NCI-H2196 (cell line): Measurements from ENCODE around the gene NINL.

Experiments
- DNase-seq: peaks from one replicate; lab custom pipeline; 2025; ENCODE audit not compliant: unreplicated experiment; lab: John Stamatoyannopoulos, UW

Gene NINL

DNA sequence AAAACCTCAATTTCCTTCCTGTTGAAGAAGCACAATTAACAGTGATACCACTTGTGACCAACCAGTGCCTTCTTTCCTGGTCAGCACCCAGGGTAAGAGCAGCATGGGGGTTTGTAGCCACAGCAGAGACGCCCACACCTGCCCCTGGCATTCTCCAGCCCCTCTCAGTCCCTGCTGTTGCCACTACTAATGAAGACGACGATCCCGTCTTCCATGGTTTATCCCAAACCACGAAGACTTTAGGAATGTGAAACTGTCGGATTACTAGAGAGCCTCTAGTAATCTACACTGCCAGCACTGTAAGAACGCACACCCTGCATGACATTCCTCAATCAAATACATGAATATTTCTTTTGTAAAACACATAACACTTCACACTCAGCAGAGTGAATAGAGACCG lies 117.9 kb downstream of the NINL start:
- no peak for DNase-seq

DNA sequence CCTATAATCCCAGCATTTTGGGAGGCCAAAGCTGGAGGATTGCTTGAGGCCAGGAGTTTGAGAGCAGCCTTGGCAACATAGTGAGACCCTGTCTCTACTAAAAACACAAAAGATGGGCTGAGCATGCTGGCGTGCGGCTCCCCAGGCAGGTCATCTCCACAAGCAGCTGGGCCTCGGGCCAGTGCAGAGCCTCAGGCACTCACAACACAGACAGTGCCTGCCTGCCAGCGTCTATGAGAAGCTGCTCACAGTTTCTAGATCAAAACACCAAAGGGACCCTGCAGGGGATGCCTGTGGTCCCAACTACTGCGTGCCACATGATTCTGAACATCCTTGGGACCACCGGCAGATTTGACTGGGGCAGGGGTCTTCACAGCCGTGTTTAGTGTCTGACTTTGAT lies 118.5 kb downstream of the NINL start:
- DNase-seq = no peak

DNA sequence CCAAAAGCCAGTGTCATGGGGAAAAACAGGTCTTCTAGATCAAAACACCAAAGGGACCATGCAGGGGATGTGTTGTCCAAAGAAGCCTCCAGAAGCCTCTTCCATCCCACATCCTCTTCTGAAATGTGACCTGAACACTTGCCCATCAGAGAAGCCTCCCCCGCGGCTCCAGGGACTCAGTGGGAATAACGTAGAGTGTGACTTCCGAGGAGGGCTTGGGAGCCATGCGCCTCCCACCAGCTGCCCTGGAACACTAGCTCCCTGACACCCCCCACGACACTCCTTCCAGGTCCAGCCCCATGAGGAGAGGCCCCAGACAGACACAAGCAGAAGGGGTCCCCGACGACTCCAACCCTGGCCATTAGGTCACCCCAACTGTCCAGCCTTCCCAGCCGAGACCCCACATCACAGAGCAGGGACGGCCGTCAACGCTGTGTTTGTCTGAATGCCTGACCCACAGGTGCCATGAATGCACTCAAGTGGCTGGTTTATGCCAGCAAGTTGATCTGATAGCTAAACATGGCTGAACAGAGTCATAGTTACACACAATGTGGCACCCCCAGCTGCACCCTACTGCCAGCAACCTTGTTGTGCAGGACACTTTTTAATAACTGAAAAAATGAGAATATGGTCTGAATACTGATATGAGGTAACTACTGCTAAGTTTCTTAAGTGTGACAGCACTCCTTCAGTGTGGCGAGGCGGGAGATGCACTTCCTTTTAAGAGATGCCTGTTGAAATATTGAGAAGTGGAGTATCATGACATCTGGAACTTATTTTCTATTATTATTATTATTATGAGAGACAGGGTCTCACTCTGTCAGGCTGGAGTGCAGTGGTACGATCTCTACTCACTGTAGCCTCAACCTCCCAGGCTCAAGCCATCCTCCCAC lies 119.8 kb downstream of the NINL start:
- DNase-seq = no peak

DNA sequence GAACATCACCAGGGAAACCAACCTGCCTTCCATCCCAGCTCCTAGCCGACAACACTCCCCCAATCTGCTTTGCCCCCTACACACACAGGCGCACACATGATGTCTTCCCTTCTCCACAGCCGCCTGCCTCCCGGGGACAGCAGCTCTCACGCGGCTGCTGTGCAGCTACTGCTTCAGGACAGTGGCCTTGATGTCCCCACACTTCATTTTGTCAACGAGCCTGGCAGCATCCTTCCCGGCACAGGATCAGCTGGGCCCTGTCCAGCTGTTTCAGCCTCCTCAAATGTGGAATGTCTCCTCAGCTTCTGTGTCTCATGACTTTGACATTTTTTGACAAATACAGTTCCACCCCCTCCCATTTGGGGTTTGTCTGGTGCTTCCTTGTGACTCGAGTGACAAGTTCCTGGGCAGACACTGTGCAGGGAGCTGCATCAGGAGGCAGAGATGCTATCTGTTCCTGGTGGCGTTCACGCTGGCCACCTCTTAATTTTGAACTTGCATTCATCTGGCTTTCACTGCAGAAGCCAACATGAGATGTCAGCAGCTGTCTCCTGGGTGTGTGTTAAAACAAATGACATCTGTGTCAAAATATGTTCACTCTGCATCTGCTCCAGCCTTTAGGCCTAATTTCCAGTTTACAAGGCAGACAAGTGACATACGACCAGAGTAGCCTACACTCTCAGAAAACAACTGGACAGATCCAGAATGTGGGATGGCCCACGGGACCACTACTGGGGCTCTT lies 120.7 kb downstream of the NINL start:
- no peak for DNase-seq

DNA sequence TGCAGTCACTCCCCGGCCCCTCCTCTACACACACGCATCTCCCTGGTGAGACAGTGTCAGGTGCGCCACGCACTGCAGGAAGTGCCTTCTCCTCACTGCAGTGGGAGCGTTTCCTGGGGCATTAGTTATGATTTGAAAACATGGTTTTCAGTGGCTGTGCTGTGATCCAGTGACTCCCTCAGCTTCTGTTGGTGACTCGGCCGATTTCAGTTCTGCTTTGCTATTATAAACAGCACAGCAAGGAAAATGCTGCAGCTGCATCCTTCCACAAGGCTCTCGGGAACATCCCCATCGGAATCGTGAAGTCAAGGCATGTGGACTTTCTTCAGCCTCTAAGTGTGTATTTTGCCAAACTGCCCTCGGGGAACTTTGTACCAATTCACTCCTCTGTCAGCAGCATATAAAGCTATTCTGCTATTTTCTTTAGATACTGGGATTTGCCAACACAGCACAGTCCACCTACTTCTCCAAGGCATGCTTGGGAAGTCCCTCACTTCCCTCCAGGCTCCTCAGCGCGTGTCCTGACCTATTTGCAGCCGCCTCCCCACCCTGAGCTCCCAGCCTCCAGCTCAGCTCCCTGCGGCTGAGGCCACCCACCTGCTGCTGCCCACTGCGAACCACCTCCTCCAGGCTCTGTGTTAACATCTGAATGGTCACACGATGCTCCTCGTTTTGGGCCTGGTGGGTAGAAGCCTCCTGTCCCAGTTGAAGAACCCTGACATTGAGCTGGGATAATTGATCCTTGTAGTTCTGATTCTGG lies 123.4 kb downstream of the NINL start:
- DNase-seq = no peak

DNA sequence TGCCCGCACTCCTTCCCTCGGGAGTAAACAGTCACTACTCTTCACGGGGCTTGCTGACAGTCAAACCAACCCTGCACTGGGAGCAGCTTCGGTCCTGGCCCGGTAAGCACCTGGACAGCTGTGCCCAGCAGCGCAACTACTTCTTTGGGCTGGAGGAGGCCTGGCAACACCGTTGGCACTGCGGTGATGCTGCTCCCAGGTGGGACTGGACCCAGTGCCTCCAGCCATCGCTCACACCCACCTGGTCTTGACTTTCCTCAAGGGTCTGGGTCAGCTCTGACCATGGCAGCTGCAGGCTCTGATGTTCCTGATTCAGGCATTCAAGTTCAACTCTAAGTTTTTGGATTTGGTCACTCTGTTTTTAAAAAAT lies 124.1 kb downstream of the NINL start:
- DNase-seq = no peak

DNA sequence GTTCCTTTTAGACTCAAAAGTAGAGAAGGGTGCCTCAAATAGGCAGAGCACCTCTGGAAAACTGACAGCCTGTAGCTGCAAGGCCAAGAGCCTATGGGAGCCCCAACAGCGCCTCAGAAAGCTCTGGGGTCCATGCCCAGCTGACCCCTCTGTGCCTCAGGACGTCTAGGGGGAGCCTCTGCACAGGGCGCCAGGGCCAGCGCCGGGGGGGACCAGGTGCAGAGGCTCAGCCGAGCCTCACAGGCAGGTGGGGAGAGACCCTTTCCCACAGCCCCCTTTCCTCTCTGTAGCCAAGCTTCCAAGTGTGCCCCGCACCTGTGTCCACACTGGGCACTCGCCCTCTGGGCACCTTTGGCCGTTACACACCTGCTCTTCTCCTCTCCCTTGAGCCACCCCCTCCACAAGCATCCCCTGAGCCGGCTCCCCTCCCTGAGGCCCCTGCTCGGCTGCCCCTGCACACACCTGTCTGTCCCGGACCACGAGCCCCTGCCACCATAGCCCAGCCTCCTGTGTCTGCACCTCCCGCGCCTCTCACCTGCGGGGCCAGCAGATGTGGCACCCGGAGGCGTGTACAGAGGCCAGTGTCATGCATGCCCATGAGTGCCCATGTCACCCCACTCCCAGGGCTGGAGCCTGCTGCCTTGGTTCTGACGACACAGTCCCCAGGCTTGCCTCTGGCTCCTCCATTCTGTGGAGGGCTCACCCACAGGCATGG lies 124.6 kb downstream of the NINL start:
- no peak for DNase-seq

DNA sequence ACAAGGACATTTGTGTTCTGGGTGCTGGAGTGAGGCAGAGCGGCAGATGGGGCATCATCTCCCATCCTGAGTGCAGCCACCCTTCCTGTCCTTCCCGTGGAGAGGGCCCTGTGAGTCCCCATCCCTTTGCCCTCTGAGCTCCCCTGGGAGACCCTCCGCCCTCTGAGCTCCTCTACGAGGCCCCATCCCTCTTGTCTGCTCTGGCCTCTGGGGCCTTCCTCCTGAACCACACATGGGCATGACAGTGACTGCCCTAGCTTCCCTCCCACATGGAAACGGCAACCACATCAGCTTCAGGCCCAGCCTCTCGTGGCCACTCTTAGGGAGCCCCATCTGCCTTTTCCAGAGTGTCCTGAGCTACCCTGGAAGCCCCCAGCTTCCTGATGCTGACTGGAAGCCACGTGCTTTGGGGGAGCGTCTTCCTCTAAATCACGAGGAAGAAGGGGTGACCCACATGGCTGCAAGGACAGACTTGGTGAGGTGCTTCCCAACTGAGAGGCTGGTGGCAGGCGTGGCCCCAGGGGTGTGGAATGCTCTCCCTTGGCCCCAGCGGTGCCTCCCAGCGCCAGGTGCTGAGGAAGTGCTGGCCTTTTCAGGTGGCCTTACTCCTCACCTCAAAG lies 125.3 kb downstream of the NINL start:
- no peak for DNase-seq

DNA sequence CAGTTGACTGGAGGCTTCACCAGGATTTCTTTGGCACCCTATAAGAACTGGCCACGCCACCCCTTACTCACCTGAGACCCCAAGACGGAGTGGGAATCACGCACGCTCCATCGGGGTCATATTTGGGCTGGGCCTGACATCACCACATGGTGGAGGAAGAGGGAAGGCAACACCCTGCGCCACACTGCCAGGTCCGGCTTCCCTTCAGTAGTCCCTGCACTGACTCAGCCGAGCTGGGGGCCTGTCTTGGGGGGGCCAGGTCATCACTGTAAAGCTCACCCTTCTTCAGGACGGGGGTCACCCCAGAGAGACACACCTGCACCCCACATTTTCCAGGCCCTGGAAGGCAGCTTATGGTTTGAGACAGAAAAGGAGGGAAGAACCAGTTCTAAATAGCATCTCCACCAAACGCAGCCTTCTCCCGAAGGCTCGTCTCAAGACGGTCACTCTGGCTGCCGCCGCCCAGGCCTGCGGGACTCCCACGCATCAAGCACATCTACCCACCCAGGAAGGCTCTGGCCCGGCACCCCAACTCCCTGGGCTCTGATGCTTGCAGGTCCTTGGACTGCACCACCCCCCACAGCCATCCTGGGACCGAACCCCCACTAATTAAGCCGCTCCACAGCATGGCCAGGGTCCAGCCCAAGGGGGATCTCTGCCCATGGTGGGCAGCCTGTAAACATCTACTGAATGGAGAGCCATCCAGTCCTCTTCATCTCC lies 126.1 kb downstream of the NINL start:
- DNase-seq = no peak

DNA sequence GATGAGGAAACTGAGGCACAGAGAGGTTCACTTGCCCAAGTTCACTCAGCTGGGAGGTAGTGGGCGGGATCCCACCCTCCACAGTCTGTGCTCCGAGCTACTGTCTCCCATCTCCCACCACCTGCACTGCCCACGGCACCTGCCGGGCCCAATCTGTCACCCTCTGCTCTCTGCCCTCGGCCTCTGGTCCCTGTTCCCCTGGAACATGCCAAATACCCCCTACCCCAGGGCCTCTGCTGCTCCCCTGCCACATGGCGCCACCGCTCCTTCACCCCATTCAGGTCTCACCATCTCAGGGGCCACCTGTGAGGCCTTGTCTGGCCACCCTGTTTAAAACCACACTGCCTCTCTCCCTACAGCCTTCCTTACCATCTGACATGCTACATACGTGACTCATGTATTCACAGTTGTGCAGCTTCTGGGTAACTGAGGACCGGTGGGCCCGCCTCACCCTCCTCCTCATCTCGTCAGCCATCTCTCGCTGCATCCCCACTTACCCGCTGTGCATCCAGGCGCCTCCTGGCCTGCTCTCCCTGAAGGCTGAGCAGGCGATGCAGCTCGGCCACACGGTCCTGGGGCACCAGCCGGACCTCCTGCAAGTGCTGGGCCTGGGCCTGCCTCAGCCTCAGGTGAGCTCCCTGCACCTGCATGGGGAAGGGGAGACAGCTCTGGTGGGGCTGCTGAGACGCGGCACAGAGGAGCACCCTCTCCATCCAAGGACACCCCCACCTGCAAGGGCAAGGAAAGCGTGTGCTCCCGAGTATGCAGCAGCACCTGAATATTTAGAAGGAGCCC lies 127.2 kb downstream of the NINL start:
- no peak for DNase-seq

DNA sequence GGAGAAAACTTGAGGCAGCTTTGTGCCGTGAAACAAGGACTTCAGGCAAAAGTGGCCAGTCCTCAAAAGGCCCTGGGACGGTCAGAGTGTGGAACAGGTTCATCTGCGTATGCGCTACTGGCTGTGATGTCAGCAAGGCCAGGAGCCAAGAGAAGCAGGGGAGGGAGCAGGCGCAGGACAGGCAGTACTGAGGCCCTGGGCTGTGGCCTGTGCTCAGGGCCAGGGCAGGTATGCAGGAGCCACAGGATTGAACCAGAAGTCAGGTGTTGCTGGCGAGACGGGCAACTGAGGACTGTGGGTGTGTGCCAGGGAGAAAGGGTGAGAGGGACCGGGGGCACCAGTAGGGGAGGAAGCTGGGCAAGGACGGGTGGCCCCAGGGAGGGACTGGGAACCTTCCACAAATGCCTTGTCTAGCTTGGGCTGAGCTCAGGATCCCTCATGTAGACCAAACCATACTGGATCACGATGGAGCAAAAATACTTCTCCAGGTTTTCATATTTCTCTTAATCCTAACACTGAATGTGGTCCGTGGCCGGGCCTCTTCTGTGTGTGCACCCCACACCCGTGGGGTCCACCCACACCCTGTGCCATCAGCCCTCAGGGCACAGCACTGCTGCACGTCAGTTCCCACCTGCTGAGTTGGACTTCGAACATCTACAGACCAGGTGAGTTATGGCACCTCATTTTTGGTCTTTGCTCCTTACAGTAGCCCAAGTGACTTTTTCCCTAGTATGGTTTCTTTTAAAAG lies 131.0 kb downstream of the NINL start:
- DNase-seq = no peak

DNA sequence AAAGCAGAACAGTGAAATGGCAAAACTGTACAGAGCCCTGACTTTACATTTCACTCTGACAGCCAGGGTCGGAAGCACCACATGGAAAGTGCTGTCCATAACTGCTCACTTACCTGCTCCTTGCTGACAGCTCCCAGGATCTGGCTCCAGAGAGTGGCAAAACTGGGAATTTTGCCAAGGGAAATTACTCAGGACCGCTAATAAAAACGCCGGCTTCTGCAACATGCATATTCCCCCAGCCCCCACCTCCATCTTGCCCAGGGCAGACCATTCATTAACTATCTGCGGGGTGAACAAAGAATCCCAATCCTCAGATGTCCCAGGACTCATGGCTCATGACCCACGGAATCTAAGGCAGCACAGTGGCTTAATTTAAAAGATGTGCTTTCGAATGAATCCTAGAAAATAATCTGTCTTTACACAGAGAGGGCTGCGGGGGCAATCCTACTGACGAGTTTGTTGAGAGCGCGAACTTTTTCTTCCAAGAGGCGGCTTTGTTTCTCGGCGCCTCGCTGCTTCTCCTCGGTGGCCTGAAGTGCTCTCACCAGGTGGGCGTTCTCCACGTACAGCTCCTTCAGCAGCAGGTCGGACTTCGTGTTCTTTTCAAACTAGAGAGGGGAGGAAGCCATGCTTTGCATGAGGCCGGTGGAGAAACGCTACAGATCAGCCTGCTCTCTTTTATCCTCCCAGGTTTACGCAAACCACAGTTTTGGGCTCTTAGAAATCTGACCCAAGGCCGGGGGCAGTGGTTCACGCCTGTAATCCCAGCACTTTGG lies 132.1 kb downstream of the NINL start:
- DNase-seq = peak; percentile 18

DNA sequence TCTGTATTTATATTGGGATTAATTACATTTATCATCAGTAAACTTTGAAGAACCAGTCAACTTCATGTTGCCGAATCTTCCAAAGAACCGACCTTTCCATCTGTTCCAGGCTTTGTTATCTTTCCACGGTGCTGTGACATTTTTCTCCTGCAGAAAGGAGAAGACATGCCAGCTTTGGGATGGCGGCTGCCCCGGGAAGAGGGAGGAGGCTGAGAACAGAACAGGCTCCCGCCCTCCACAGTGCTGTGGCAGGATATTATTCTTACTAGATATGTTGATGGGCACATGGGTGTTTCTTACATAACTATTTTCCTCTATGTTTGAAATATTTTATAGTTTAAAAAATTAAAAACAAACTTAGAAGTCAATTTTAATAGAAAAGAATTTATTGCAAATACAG lies 133.0 kb downstream of the NINL start:
- DNase-seq = no peak

DNA sequence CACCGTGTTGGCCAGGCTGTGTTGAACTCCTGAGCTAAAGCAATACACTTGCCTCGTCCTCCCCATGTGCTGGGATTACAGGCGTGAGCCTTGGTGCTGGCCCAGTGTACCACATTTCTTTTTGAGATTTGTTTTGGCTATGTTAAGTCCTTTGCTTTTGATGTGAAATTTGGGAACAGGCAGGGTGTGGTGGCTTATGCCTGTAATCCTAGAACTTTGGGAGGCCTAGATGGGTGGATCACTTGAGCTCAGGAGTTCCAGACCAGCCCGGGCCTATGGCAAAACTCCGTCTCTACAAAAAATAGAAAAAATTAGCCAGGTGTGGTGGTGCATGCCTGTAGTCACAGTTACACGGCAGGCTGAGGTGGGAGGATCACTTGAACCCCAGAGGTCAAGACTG lies 137.7 kb downstream of the NINL start:
- DNase-seq = no peak

DNA sequence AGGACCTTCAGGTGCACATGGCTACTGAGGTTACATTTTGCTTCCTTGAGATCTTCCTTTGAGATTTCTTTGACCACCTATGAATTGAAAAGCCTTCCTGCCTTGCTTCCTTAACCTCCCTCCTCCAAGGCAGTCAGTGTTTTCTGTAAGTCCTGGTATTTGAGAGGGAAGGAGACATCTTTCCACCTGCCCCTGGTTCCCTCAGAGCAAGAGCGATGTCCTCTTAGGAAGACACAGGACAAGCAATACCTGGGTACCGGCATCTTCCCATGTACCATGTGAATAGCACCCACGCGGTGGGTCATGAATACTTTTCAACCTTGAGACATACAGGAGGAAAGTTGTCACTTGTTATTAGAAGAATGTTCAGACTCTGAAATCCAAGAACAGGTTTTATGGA lies 140.8 kb downstream of the NINL start:
- no peak for DNase-seq

DNA sequence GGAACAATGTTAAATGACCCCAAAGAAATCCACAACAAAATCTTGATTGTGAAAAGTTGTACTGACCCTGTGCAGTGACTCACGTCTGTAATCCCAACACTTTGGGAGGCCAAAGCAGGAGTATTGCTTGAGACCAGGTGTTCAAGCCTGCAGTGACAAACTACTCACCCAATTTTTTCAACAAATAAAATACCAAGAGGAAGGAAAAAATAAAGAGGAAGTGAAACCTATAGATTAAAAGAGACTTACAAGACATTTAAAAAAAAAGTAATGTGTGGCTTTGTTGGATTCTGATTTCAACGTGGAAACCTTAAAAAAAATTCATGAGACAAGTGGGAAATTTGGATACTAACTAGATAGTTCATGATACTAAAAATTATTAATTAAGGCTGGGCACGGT lies 146.0 kb downstream of the NINL start:
- no peak for DNase-seq

DNA sequence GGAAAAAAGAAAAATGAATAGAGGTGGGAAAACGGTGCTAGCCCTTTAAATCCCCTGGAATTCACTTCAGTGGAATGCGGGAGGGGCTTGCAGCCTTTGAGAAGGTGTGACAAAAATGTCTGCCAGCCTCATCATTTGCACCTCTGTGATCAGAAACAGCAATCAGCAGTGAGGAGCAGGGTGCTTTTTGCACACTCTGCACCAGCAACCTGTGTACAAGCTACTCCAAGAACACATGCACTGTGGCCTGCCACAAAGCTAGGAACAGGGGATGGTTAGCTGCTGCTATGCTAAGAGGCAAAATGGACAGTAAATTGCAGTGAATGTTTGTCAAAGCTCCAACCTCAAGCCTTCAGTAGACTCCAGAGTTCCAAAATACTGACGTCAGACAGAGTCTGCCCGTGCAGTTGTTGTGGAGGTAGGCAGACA lies 148.2 kb downstream of the NINL start:
- no peak for DNase-seq

DNA sequence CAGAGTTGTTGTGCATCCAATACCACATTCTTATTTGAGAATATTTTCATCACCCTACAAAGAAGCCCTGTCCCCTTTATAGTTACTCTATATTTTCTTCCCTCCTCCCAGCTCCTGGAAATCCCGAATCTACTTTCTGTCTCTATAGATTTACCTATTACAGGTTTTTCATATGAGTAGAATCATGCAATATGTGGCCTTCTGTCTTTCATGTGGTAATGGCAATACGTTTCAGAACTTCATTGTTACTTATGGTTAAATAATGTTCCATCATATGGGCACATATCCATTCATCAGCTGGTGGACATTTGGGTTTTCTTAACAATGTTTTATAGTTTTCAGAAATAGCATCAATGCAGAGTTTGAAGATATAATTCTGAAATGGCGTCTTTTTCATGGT lies 160.8 kb downstream of the NINL start:
- no peak for DNase-seq
